HG03565 (cell line): ENCODE results near the gene PMP22.

Experiments
- ATAC-seq: cut with Tn5 transposase; IDR thresholded peaks from one replicate; pipeline ENCODE4 v1.9.1; 2021; ENCODE audit warnings: mild to moderate bottlenecking, moderate library complexity; ENCODE audit not compliant: unreplicated experiment

PMP22 gene

GRCh38 chr17:15265131-15265530, at the start of gene PMP22:
Gene PMP22 (minus strand): TSS chr17:15265326. CDS start chr17:15260727, 4,599 bp downstream.
- ATAC-seq = no peak

GRCh38 chr17:15311996-15312395, 46.9 kb upstream of the PMP22 start:
- ATAC-seq = no peak

- no peak for ATAC-seq
These were observed 44.7 kb upstream of the PMP22 start for GRCh38 chr17:15309793-15310192.

GRCh38 chr17:15309236-15309635, 44.1 kb upstream of the PMP22 start:
- ATAC-seq = no peak

GRCh38 chr17:15308758-15309157, 43.6 kb upstream of the PMP22 start:
- no peak for ATAC-seq

GRCh38 chr17:15307710-15308111, 42.6 kb upstream of the PMP22 start:
- no peak for ATAC-seq

GRCh38 chr17:15303851-15304250, 38.7 kb upstream of the PMP22 start:
- no peak for ATAC-seq

- ATAC-seq = no peak
These were observed 38.1 kb upstream of the PMP22 start for GRCh38 chr17:15303268-15303667.

- no peak for ATAC-seq
These were observed 36.7 kb upstream of the PMP22 start for GRCh38 chr17:15301845-15302244.

- ATAC-seq = no peak
These were observed 33.0 kb upstream of the PMP22 start for GRCh38 chr17:15298176-15298575.

GRCh38 chr17:15293558-15293957, 28.4 kb upstream of the PMP22 start:
- ATAC-seq = no peak

- ATAC-seq = no peak
These were observed 26.7 kb upstream of the PMP22 start for GRCh38 chr17:15291674-15292361.

- no peak for ATAC-seq
These were observed 25.5 kb upstream of the PMP22 start for GRCh38 chr17:15290605-15291004.

- ATAC-seq = no peak
These were observed 24.4 kb upstream of the PMP22 start for GRCh38 chr17:15289285-15290183.

- no peak for ATAC-seq
These were observed 23.7 kb upstream of the PMP22 start for GRCh38 chr17:15288859-15289258.

GRCh38 chr17:15287538-15288267, 22.6 kb upstream of the PMP22 start:
- no peak for ATAC-seq

- ATAC-seq = no peak
These were observed 20.3 kb upstream of the PMP22 start for GRCh38 chr17:15285466-15285865.

- ATAC-seq = no peak
These were observed 19.4 kb upstream of the PMP22 start for GRCh38 chr17:15284537-15284936.

GRCh38 chr17:15284107-15284506, 19.0 kb upstream of the PMP22 start:
- no peak for ATAC-seq

- ATAC-seq = no peak
These were observed 16.8 kb upstream of the PMP22 start for GRCh38 chr17:15281909-15282308.

GRCh38 chr17:15278924-15279477, 13.9 kb upstream of the PMP22 start:
- no peak for ATAC-seq
